GM12872 (cell line): ENCODE data around the gene VTI1B.

Source experiments
- TF ChIP-seq, protein P1 (sequence below): IDR thresholded peaks from 3 replicates; pipeline ENCODE4 v1.5.1; 2011; ENCODE audit warnings: low read depth, mild to moderate bottlenecking, low read length, moderate library complexity; ENCODE audit not compliant: insufficient read depth

The VTI1B gene

DNA sequence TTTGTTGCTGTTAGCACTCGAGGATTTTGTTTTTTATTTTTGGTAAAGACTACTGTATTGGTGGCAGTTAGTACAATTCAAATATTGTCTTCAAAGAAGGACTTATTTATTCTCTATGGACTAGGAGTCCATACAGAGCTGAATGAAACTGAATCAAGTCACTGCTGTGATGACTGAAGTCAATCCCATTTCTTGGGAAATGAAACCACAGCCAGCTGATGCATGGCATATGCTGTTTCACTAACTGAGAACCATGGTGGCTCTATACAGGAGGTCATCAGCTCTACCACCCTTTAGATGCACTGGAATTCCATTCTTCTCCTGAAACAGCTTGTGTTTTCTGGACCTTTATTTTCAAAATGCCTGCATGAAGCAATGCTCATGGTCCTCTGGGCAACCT, 22.2 kb downstream of the VTI1B start:
- TF ChIP-seq, protein P1, sequence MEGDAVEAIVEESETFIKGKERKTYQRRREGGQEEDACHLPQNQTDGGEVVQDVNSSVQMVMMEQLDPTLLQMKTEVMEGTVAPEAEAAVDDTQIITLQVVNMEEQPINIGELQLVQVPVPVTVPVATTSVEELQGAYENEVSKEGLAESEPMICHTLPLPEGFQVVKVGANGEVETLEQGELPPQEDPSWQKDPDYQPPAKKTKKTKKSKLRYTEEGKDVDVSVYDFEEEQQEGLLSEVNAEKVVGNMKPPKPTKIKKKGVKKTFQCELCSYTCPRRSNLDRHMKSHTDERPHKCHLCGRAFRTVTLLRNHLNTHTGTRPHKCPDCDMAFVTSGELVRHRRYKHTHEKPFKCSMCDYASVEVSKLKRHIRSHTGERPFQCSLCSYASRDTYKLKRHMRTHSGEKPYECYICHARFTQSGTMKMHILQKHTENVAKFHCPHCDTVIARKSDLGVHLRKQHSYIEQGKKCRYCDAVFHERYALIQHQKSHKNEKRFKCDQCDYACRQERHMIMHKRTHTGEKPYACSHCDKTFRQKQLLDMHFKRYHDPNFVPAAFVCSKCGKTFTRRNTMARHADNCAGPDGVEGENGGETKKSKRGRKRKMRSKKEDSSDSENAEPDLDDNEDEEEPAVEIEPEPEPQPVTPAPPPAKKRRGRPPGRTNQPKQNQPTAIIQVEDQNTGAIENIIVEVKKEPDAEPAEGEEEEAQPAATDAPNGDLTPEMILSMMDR, result no peak

DNA sequence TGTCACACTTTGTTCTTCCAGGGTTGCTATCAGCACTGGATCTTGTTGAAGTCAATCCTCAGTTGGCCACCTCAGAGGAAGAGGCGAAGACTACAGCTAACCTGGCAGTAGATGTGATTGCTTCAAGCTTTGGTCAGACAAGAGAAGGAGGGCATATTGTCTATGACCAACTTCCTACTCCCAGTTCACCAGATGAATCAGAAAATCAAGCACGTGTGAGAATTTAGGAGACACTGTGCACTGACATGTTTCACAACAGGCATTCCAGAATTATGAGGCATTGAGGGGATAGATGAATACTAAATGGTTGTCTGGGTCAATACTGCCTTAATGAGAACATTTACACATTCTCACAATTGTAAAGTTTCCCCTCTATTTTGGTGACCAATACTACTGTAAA, 23.7 kb downstream of the VTI1B start:
- TF ChIP-seq, protein P1, result no peak

DNA sequence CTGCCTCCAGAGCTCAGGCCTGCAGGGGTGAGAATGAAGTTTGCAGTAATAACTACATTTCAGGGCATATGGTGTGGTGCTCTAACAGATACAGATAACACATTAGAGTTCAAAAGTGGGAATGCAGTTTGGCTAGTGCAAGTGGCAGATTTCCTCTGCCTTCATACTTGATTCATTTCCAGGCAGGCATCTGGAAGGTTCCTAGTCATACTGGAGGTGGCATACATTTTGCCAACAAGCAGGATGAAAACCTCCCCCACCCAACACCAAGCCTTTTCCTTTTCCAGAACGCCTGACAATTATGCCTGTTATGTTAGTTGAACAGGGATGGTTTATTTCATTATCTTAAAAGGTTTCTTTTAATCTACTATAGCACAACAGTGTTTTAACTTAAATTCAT, 24.3 kb downstream of the VTI1B start:
- TF ChIP-seq, protein P1, result no peak

DNA sequence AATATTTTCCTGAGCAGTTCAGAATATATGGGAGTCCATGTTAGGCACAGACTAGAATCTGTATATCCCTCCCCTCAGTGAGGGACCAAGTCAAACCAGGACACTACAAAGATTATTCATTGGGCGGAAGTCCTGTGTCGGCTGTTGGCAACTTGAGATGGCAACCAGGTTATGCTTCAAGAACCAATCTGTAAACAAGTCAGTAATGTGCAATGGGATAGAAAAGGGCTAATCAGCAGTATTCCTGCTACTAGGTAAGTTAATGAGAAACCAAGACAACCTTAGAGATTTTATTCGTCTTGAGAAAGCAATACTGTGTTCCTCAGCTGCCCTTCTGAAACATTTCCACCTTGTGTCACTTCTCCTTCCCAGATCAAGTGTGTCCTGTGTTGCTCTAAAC, 28.3 kb downstream of the VTI1B start:
- TF ChIP-seq, protein P1, result no peak

DNA sequence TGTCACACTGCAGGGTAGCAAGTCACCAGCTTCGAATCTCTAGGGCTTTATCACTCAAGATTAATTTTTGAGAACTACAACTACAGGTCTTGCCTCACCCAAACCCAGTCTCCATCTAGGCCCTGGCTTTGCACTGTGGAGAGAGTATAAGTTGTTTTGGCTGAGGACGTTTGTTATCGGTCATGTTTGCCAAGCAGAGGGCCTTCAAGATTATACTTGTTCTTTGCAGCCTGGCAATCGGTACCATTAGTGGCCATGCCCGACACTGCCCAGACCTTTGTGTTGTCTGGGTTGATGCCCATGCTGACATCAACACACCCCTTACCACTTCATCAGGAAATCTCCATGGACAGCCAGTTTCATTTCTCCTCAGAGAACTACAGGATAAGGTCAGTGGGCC, 29.0 kb downstream of the VTI1B start:
- TF ChIP-seq, protein P1, result no peak

DNA sequence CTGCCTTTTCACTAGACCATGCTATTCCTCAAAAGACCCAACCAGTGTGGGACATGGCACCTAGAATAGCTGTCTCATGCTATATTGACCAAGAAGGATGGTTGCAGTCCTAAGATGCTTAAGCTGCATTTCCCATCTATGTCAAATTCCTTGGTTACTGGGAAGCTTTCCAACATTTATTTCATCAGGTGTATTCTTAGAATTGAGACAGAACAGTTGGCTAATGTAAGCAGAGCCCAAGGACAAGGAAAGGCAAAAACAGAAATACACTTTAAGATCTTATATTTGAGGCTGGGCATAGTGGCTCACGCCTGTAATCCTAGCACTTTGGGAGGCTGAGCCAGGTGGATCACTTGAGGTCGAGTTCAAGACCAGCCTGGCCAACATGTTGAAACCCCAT, 30.0 kb downstream of the VTI1B start:
- TF ChIP-seq, protein P1, result no peak

DNA sequence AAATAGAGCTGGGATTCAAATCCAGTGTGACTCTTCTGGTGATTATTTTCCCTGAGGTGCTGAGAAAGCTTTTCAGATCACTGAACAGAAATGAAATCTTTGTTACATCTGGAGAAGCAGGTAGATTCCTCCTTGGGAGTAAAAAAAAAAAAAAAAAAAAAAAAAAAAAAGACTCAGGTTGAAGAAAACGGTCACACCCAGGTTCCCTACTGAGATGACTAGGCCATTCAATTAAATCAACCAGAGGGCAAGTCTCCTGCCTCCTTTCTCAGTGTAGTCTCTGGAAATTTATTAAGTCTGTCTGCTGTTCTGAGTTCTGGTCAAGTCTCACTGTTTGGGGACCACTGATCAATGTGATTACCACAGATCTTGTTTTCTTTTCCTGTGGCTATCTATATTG, 30.7 kb downstream of the VTI1B start:
- TF ChIP-seq, protein P1, result no peak
